MM.1S (cell line): ENCODE results near the gene BEGAIN.

Source experiments
- DNase-seq: peaks from one replicate; pipeline ENCODE4 v3.0.0-alpha.2; 2015
- H2AFZ ChIP-seq: fragments of 300-600 bp; sonication (generic); 2 replicates; pipeline ENCODE4 v1.6.0; 2016; ENCODE audit warnings: antibody characterized with exemption, low read length
- H3F3A ChIP-seq: fragments of 300-600 bp; sonication (generic); 2 replicates; pipeline ENCODE4 v1.6.1; 2016; ENCODE audit warnings: mild to moderate bottlenecking, antibody characterized with exemption, low read length, moderate library complexity, mixed read lengths; ENCODE audit not compliant: insufficient read depth
- H3K27ac ChIP-seq: fragments of 300-600 bp; sonication (generic); 2 replicates; pipeline ENCODE4 v1.5.1; 2016; ENCODE audit warnings: mild to moderate bottlenecking, low read length
- H3K27me3 ChIP-seq: fragments of 300-600 bp; sonication (generic); replicated peaks from 2 replicates; pipeline ENCODE4 v1.6.0; 2016; ENCODE audit warnings: low read length; ENCODE audit not compliant: insufficient read depth
- H3K36me3 ChIP-seq: fragments of 300-600 bp; sonication (generic); replicated peaks from 2 replicates; pipeline ENCODE4 v1.6.1; 2016; ENCODE audit warnings: mild to moderate bottlenecking, low read length, mixed read lengths; ENCODE audit not compliant: insufficient read depth
- H3K4me1 ChIP-seq: fragments of 300-600 bp; sonication (generic); 2 replicates; pipeline ENCODE4 v1.6.1; 2016; ENCODE audit warnings: low read length, mixed read lengths
- H3K4me2 ChIP-seq: fragments of 300-600 bp; sonication (generic); 2 replicates; pipeline ENCODE4 v1.6.0; 2016; ENCODE audit warnings: low read depth, low read length
- H3K4me3 ChIP-seq: fragments of 300-600 bp; sonication (generic); 2 replicates; pipeline ENCODE4 v1.5.1; 2016; ENCODE audit warnings: low read length, mixed read lengths
- H3K79me2 ChIP-seq: fragments of 300-600 bp; sonication (generic); 2 replicates; pipeline ENCODE4 v1.6.1; 2016; ENCODE audit warnings: mixed run types, low read length, mixed read lengths
- H3K9ac ChIP-seq: fragments of 300-600 bp; sonication (generic); 2 replicates; pipeline ENCODE4 v1.6.1; 2016; ENCODE audit warnings: low read length, mixed read lengths
- H3K9me2 ChIP-seq: fragments of 300-600 bp; sonication (generic); replicated peaks from 2 replicates; pipeline ENCODE4 v1.6.1; 2016; ENCODE audit warnings: mild to moderate bottlenecking, low read length, mixed read lengths; ENCODE audit not compliant: insufficient read depth
- H3K9me3 ChIP-seq: fragments of 300-600 bp; sonication (generic); replicated peaks from 2 replicates; pipeline ENCODE4 v1.6.1; 2016; ENCODE audit warnings: mild to moderate bottlenecking, low read length, mixed read lengths; ENCODE audit not compliant: insufficient read depth
- H4K20me1 ChIP-seq: fragments of 300-600 bp; sonication (generic); 2 replicates; pipeline ENCODE4 v1.6.1; 2016; ENCODE audit warnings: mild to moderate bottlenecking, low read length, moderate library complexity, mixed read lengths; ENCODE audit not compliant: insufficient read depth
- CTCF ChIP-seq: fragments of 300-600 bp; sonication (generic); IDR thresholded peaks from 2 replicates; pipeline ENCODE4 v1.5.1; 2016; ENCODE audit warnings: antibody characterized with exemption, low read length, mixed read lengths
- EZH2 ChIP-seq: fragments of 300-600 bp; sonication (generic); optimal IDR thresholded peaks from 2 replicates; pipeline ENCODE3; 2017; ENCODE audit warnings: low read depth, mild to moderate bottlenecking, antibody characterized with exemption, low read length, mixed read lengths
- EZH2phosphoT487 ChIP-seq: fragments of 300-600 bp; sonication (generic); IDR thresholded peaks from 2 replicates; pipeline ENCODE4 v1.6.1; 2018; ENCODE audit warnings: antibody characterized with exemption, low read length

Gene BEGAIN

GRCh38 chr14:100628225-100628624, 41.0 kb upstream of the BEGAIN start:
- no peaks in the 10 kb centered on the region for H4K20me1 ChIP-seq
- H3F3A ChIP-seq = no peaks in the 10 kb centered on the region
- H3K27me3 ChIP-seq = peaks cover 36% of the 10 kb centered on the region
- no peak overlapping the region for H3K4me3 ChIP-seq
- no peak overlapping the region for H3K9ac ChIP-seq
- DNase-seq = no peak
- H3K27ac ChIP-seq = no peak overlapping the region
- H3K79me2 ChIP-seq = no peaks in the 10 kb centered on the region
- TF ChIP-seq CTCF = no peak
- H3K9me3 ChIP-seq = no peaks in the 10 kb centered on the region
- H3K36me3 ChIP-seq = no peaks in the 10 kb centered on the region
- H2AFZ ChIP-seq = no peak overlapping the region
- H3K9me2 ChIP-seq = no peaks in the 10 kb centered on the region
- H3K4me2 ChIP-seq = no peak overlapping the region
- no peaks in the 10 kb centered on the region for H3K4me1 ChIP-seq

- DNase-seq = no peak
- Histone ChIP-seq H3K9ac (no peak overlapping the region), H3K9me3 (no peaks in the 10 kb centered on the region), H3K9me2 (no peaks in the 10 kb centered on the region), H3K4me1 (no peaks in the 10 kb centered on the region), H2AFZ (no peak overlapping the region), H3K27ac (no peak overlapping the region), H3K79me2 (no peaks in the 10 kb centered on the region), H4K20me1 (no peaks in the 10 kb centered on the region), H3K36me3 (no peaks in the 10 kb centered on the region), H3F3A (no peaks in the 10 kb centered on the region), H3K4me3 (no peak overlapping the region), H3K27me3 (peaks cover 32% of the 10 kb centered on the region), H3K4me2 (no peak overlapping the region)
- TF ChIP-seq CTCF (no peak), EZH2phosphoT487 (no peak), EZH2 (no peak)
Observed at GRCh38 chr14:100626614-100627013, 39.4 kb upstream of the BEGAIN start.

GRCh38 chr14:100623961-100624360, 36.7 kb upstream of the BEGAIN start:
- Histone ChIP-seq H3K79me2 (no peaks in the 10 kb centered on the region), H3K4me2 (no peak overlapping the region), H3K27me3 (peaks cover 40% of the 10 kb centered on the region), H3K4me1 (no peaks in the 10 kb centered on the region), H3K36me3 (no peaks in the 10 kb centered on the region), H3F3A (no peaks in the 10 kb centered on the region), H3K4me3 (no peak overlapping the region), H3K27ac (no peak overlapping the region), H3K9ac (no peak overlapping the region), H3K9me3 (no peaks in the 10 kb centered on the region), H3K9me2 (no peaks in the 10 kb centered on the region), H4K20me1 (no peaks in the 10 kb centered on the region), H2AFZ (no peak overlapping the region)
- no peak for DNase-seq
- TF ChIP-seq EZH2phosphoT487 (no peak), CTCF (no peak), EZH2 (no peak)

- TF ChIP-seq CTCF (no peak), EZH2phosphoT487 (no peak), EZH2 (no peak)
- no peak overlapping the region for H3K4me3 ChIP-seq
Observed at GRCh38 chr14:100623557-100623956, 36.3 kb upstream of the BEGAIN start.

More at GRCh38 chr14:100623557-100623956, 36.3 kb upstream of the BEGAIN start:
- H3K27me3 ChIP-seq = peaks cover 42% of the 10 kb centered on the region
- DNase-seq = no peak
- no peaks in the 10 kb centered on the region for H3K36me3 ChIP-seq
- no peak overlapping the region for H2AFZ ChIP-seq
- no peak overlapping the region for H3K27ac ChIP-seq
- H3K9me2 ChIP-seq = no peaks in the 10 kb centered on the region
- H3K9me3 ChIP-seq = no peaks in the 10 kb centered on the region
- H3F3A ChIP-seq = no peaks in the 10 kb centered on the region
- H4K20me1 ChIP-seq = no peaks in the 10 kb centered on the region
- no peak overlapping the region for H3K4me2 ChIP-seq
- H3K9ac ChIP-seq = no peak overlapping the region
- H3K79me2 ChIP-seq = no peaks in the 10 kb centered on the region
- H3K4me1 ChIP-seq = no peaks in the 10 kb centered on the region
